IMR-90 (cell line): Measurements from ENCODE around the gene C16orf96. TPM values are rescaled to one million over a fixed set of nuclear protein-coding genes. Genes with fewer than 3 reads are reported as not detected.

Experiments
- ATAC-seq: fragments of 200-7000 bp; cut with Tn5 transposase; 2 replicates; pipeline ENCODE4 v1.9.1; 2020; ENCODE audit warnings: low read depth, mild to moderate bottlenecking, moderate library complexity
- BruUV-seq: library from RNA; stranded (reverse); fragments of 400-500 nt; replicated peaks from 2 replicates; lab custom pipeline; 2021; lab: Mats Ljungman, UMichigan
- CTCF ChIA-PET: fragments of 300-600 bp; formaldehyde crosslinking; extraction: SDS; loops from one replicate; lab custom pipeline; 2021; ENCODE audit warnings: antibody characterized with exemption; lab: Yijun Ruan, JAX
- POLR2A ChIA-PET: fragments of 300-600 bp; sonication (Branson Sonifier 250); formaldehyde crosslinking; loops from one replicate; lab custom pipeline; 2022; ENCODE audit warnings: antibody characterized with exemption; ENCODE audit not compliant: unreplicated experiment; lab: Charles Lee
- DNase-seq: peaks from one replicate; pipeline ENCODE4 v3.0.0; 2013
- H2AFZ ChIP-seq: replicated peaks from 2 replicates; pipeline ENCODE3; 2013; ENCODE audit warnings: low read length, mild to moderate bottlenecking; ENCODE audit not compliant: poor library complexity
- H2AK5ac ChIP-seq: 2 replicates; pipeline ENCODE4 v1.6.1; 2013; ENCODE audit warnings: low read depth, low read length, inconsistent platforms
- H2AK9ac ChIP-seq: replicated peaks from 2 replicates; pipeline ENCODE3; 2013; ENCODE audit warnings: mild to moderate bottlenecking, low read depth, low read length, moderate library complexity; ENCODE audit not compliant: poor library complexity
- H2BK120ac ChIP-seq: 2 replicates; pipeline ENCODE4 v1.6.1; 2013; ENCODE audit warnings: low read depth, low read length, inconsistent platforms
- H2BK15ac ChIP-seq: 3 replicates; pipeline ENCODE4 v1.6.1; 2013; ENCODE audit warnings: low read depth, low read length, inconsistent platforms
- H2BK20ac ChIP-seq: 2 replicates; pipeline ENCODE4 v1.6.1; 2013; ENCODE audit warnings: low read depth, mild to moderate bottlenecking, inconsistent platforms, low read length, moderate library complexity
- H2BK5ac ChIP-seq: 2 replicates; pipeline ENCODE4 v1.6.1; 2013; ENCODE audit warnings: mild to moderate bottlenecking, low read depth, low read length, inconsistent platforms; ENCODE audit not compliant: poor library complexity, severe bottlenecking
- H3K14ac ChIP-seq: replicated peaks from 2 replicates; pipeline ENCODE4 v1.6.1; 2013; ENCODE audit warnings: low read depth, low read length, inconsistent platforms
- H3K18ac ChIP-seq: 2 replicates; pipeline ENCODE4 v1.6.1; 2013; ENCODE audit warnings: low read depth, low read length, control low read depth
- H3K23ac ChIP-seq: 2 replicates; pipeline ENCODE4 v1.6.1; 2013; ENCODE audit warnings: low read depth, low read length, inconsistent platforms
- H3K27ac ChIP-seq: 2 replicates; pipeline ENCODE4 v1.5.1; 2013; ENCODE audit warnings: mild to moderate bottlenecking, control low read depth, low read length; ENCODE audit not compliant: insufficient read depth
- H3K27me3 ChIP-seq: 2 replicates; pipeline ENCODE4 v1.6.1; 2013; ENCODE audit warnings: low read length; ENCODE audit not compliant: control insufficient read depth, insufficient read depth
- H3K36me3 ChIP-seq: 2 replicates; pipeline ENCODE4 v1.6.1; 2013; ENCODE audit warnings: low read length, mixed read lengths; ENCODE audit not compliant: control insufficient read depth, insufficient read depth
- H3K4ac ChIP-seq: 2 replicates; pipeline ENCODE4 v1.6.1; 2013; ENCODE audit warnings: low read depth, low read length, inconsistent platforms
- H3K4me1 ChIP-seq: 2 replicates; pipeline ENCODE4 v1.6.1; 2013; ENCODE audit warnings: low read length, mixed read lengths; ENCODE audit not compliant: control insufficient read depth, insufficient read depth
- H3K4me2 ChIP-seq: 2 replicates; pipeline ENCODE4 v1.6.1; 2013; ENCODE audit warnings: low read depth, mild to moderate bottlenecking, control low read depth, low read length, moderate library complexity
- H3K4me3 ChIP-seq: 2 replicates; pipeline ENCODE4 v1.5.1; 2013; ENCODE audit warnings: low read depth, mild to moderate bottlenecking, control low read depth, low read length, moderate library complexity; ENCODE audit not compliant: insufficient read depth
- H3K56ac ChIP-seq: 2 replicates; pipeline ENCODE4 v1.6.1; 2013; ENCODE audit warnings: low read length, inconsistent platforms; ENCODE audit not compliant: insufficient read depth; ENCODE audit errors: extremely low read depth
- H3K79me1 ChIP-seq, 2 experiments: 2 replicates each; pipeline ENCODE4 v1.6.1; 2013; ENCODE audit warnings: low read length in 2 of 2, inconsistent platforms in 1 of 2, low read depth in 1 of 2
- H3K9ac ChIP-seq: 2 replicates; pipeline ENCODE4 v1.6.1; 2013; ENCODE audit warnings: low read depth, low read length, control low read depth
- H3K9me1 ChIP-seq: 2 replicates; pipeline ENCODE4 v1.6.1; 2013; ENCODE audit warnings: low read length, inconsistent platforms; ENCODE audit not compliant: insufficient read depth
- H3K9me3 ChIP-seq: 2 replicates; pipeline ENCODE4 v1.6.1; 2013; ENCODE audit warnings: low read length; ENCODE audit not compliant: control insufficient read depth, insufficient read depth
- H4K20me1 ChIP-seq: 2 replicates; pipeline ENCODE4 v1.6.1; 2013; ENCODE audit warnings: low read length, inconsistent platforms; ENCODE audit not compliant: insufficient read depth
- H4K5ac ChIP-seq: 2 replicates; pipeline ENCODE4 v1.6.1; 2013; ENCODE audit warnings: mild to moderate bottlenecking, low read depth, low read length, control low read depth
- H4K8ac ChIP-seq, 2 experiments: 2 replicates each; pipeline ENCODE4 v1.6.1; 2013; ENCODE audit warnings: low read depth in 2 of 2, low read length in 2 of 2, control low read depth in 1 of 2, inconsistent platforms in 1 of 2
- H4K91ac ChIP-seq: 2 replicates; pipeline ENCODE4 v1.6.1; 2013; ENCODE audit warnings: low read depth, low read length, inconsistent platforms; ENCODE audit not compliant: insufficient read depth
- CHD1 ChIP-seq: IDR thresholded peaks from 2 replicates; pipeline ENCODE4 v1.6.1; 2012; ENCODE audit warnings: low read depth, low read length, improper control_type of control experiment
- WGBS, 2 experiments: methylation state at CpG; one replicate each; pipeline versions ENCODE4 v1.1.5 to v1.1.7; 2013; ENCODE audit warnings: missing lambda C conversion rate in 2 of 2; ENCODE audit not compliant: insufficient read length in 1 of 2; ENCODE audit errors: extremely low coverage in 2 of 2; 5-methylcytosine and 5-hydroxymethylcytosine counted together
- dilution Hi-C: fragments of 300-500 bp; cut with HindIII; formaldehyde crosslinking; loops from one replicate; pipeline ENCODE4 v1.14.3; 2018; ENCODE audit warnings: low sequenced_read_pairs; ENCODE audit not compliant: unreplicated experiment
- in situ Hi-C: fragments of 300-500 bp; cut with MboI; formaldehyde crosslinking; loops from 3 replicates; pipeline ENCODE4 v1.14.3; 2019; ENCODE audit warnings: low sequenced_read_pairs, inconsistent platforms, mixed read lengths
- intact Hi-C: fragments of 100-400 bp; cut with micrococcal nuclease; formaldehyde crosslinking; loops from 2 replicates; pipeline ENCODE4 v1.10.0; 2022
- polyA plus RNA-seq, 3 experiments: library from polyadenylated mRNA; depleted of rRNA; stranded (reverse); fragments of >200 nt; gene quantifications; 2 replicates each; pipeline ENCODE4 v1.2.3, GENCODE V29; 2012; ENCODE audit warnings: low replicate concordance in 1 of 3
- total RNA-seq: library from RNA; depleted of rRNA; stranded (reverse); fragments of >200 nt; gene quantifications from 2 replicates; pipeline ENCODE4 v1.2.3, GENCODE V29; 2012

Gene C16orf96
- total and polyA plus RNA-seq, 2 of the 4 experiments (the other 2 are of a cell fraction), result not detected

DNA sequence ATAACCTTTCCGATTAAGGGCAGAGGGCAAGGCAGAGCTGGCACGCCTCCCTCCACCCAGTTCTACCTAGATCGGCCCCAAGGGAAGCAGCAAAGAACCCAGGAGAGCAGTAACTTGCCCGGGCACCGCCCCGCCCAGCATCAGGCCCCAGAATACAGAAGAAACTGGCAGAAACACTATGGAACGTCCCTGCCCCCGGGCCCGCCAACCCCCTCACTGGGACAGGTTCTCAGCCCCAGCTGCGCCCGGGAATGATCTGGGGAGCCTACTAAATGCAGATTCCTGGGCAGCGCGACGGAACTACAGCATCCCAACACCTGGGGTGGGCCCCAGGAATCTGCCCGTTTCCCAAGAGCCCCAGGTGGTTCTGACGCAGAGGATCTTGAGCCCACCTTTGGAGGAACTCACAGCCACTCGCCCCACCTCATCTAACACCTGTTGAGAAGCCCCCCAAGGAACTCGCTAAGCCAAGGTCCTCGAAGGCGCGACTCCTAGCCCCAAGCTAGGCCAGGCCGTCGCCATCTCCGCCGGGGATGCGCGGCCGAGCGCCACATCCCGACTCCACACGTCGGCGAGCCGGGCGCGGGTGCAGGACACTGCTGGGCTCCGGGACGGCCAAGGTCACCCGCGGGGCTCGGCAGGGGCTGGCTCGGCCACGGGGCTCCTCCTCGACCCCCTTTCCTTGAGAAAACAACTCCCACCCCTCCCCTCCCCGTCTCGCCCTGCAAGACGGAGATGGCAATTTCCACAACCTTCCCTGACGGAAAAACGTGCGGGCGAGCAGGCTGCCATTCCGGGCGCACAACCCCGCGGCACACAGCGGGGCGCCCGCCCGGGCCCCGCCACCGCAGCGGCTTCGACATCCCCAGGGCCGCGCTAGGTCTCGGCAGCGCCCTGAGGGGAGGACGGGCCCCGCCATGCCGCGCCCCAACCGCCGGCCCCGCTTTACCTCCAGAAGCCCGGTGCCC is 18.5 kb upstream of the C16orf96 start:
- Histone ChIP-seq H3K4me3 (peak overlapping the region; percentile 68), H4K20me1 (no peaks in the 10 kb centered on the region), H3K4me2 (peak overlapping the region; percentile 93), H3K27me3 (no peaks in the 10 kb centered on the region; the same call in 1 of the 2 replicates), H3K79me1 (peaks cover 4 to 21% of the 10 kb centered on the region in 2 experiments; a peak in 2 of 4 replicates), H2AFZ (peak overlapping the region; percentile 92), H2BK5ac (no peak overlapping the region), H3K36me3 (no peaks in the 10 kb centered on the region), H2BK15ac (no peak overlapping the region), H3K27ac (peak overlapping the region; percentile 31; the same call in 1 of the 2 replicates), H3K56ac (no peak overlapping the region), H3K9ac (peak overlapping the region; percentile 76), H2AK9ac (peak overlapping the region; percentile 57), H2BK20ac (no peak overlapping the region), H4K5ac (peak overlapping the region; percentile 80), H4K8ac (peak overlapping the region; percentile 20 to 63; a peak in 2 of 4 replicates), H3K4me1 (peaks cover 6% of the 10 kb centered on the region), H3K9me3 (peaks cover 8% of the 10 kb centered on the region), H3K4ac (0 out of 2 replicates have a peak overlapping the region, but pooled peaks have one; percentile 31), H2BK120ac (no peak overlapping the region; the same call in 1 of the 2 replicates), H3K14ac (0 out of 2 replicates have a peak overlapping the region, but pooled peaks have one; percentile 12), H3K23ac (peak overlapping the region; percentile 41; the same call in 1 of the 2 replicates), H3K9me1 (peaks cover 3% of the 10 kb centered on the region), H2AK5ac (no peak overlapping the region; the same call in 1 of the 2 replicates), H3K18ac (peak overlapping the region; percentile 46; the same call in 1 of the 2 replicates), H4K91ac (no peak overlapping the region; the same call in 1 of the 2 replicates)
- CTCF ChIA-PET, result interaction anchor here (0.6 kb wide), 1 partner anchor 719 kb away, joined by 5 read pairs; no protein-coding TSS in a partner anchor
- dilution Hi-C loops (no loop called here), intact Hi-C loops (no loop called here), in situ Hi-C loops (no loop called here)
- WGBS, 2 experiments, result 32% methylated on average over 6 of the region's 75 CpGs; no CpG with 5 or more reads in 1 of the 2 experiments
- no peak for TF ChIP-seq CHD1
- POLR2A ChIA-PET, result interaction anchor here (0.6 kb wide), 1 partner anchor 163 kb away, joined by 4 read pairs; no protein-coding TSS in a partner anchor
- BruUV-seq, result no TSS peak
- ATAC-seq (peak; percentile 56), DNase-seq (no peak)
